ENCODE results near the gene MKNK2.

Gene MKNK2

DNA sequence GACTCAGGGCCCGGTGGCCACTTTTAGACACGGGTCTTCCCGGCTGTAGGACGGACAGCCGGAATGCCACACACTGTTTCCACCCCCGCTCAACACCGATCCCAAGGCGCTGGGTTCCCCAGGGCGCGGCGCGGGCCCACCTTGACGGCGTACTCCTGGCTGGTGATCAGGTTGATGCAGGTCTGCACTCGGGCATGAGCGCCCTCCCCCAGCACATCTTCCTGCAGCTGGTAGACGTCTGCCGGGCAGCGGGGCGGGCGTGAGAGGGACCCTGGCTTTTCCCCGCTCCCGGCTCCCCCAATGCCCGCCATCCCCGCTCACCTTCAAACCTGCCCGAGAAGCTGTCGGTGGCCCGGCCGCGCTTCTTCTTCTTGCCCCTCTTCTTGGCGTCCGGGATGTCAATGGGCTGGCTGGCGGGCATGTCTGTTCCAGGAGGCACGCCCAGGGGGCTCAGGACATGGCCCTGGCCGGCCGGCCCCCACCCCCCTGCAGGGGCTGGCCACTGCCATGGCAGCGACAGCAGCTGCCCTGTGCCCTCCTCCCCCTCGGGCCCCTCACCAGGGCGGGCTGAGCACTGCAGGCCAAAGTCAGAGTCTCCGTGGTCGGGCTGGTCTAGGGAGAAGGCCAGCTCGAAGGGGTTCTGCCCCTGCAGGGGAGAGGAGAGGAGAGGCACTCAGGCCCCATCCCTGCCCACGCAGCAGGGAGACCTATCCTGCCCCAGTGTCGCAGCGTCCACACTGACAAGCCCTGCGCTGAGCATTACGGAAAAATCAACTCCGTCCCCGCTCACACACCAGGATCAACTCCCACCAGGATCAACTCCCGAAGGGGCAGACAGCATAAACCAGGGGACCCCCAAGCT is 4.8 kb downstream of the MKNK2 start:
- TF ChIP-seq, protein P1, sequence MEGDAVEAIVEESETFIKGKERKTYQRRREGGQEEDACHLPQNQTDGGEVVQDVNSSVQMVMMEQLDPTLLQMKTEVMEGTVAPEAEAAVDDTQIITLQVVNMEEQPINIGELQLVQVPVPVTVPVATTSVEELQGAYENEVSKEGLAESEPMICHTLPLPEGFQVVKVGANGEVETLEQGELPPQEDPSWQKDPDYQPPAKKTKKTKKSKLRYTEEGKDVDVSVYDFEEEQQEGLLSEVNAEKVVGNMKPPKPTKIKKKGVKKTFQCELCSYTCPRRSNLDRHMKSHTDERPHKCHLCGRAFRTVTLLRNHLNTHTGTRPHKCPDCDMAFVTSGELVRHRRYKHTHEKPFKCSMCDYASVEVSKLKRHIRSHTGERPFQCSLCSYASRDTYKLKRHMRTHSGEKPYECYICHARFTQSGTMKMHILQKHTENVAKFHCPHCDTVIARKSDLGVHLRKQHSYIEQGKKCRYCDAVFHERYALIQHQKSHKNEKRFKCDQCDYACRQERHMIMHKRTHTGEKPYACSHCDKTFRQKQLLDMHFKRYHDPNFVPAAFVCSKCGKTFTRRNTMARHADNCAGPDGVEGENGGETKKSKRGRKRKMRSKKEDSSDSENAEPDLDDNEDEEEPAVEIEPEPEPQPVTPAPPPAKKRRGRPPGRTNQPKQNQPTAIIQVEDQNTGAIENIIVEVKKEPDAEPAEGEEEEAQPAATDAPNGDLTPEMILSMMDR (IDR thresholded peaks at IDR 0.05; ENCODE audit: borderline replicate concordance, control extremely low read depth, extremely low read depth, insufficient read depth, missing control alignments): no peak
- no peak for DNase-seq (ENCODE audit: low spot score)
- in situ Hi-C loops (cut with MboI; ENCODE audit: low sequenced_read_pairs, unreplicated experiment): no loop called here

DNA sequence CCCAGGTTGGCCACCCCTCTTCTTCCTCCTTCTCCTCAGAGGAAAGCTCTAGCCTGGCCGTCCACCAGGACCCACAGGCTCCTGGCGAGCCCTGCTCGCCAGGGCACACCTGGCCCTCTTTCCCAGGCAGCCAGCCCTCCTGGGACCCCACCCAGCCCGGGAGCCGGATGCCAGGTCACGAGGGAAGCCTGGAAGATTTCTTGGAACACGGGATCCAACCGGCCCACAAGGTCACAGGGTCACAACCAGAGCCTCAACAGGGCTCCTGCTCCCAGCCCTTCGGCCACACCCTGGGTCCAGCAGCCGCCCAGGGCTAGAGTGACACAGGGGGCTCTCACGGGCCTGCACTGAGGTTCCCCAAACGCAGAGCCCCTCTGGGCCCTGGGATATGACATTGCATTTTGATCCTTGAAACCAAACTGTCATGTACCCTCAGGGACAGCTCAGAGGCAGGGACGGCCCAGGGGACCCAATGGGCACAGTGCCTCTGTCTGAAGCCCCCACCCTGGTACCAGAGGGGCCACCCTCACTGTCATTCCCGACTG is 5.5 kb downstream of the MKNK2 start:
- TF ChIP-seq, protein P1 (IDR thresholded peaks at IDR 0.05; ENCODE audit: borderline replicate concordance, control extremely low read depth, extremely low read depth, insufficient read depth, missing control alignments): no peak
- DNase-seq (ENCODE audit: low spot score): no peak
- in situ Hi-C loops (cut with MboI; ENCODE audit: low sequenced_read_pairs, unreplicated experiment): no loop called here

GRCh38 chr19:2044709-2045500 is 6.1 kb downstream of the MKNK2 start:
- TF ChIP-seq, protein P1 (IDR thresholded peaks at IDR 0.05; ENCODE audit: borderline replicate concordance, control extremely low read depth, extremely low read depth, insufficient read depth, missing control alignments): no peak
- no peak for DNase-seq (ENCODE audit: low spot score)
- in situ Hi-C loops (cut with MboI; ENCODE audit: low sequenced_read_pairs, unreplicated experiment): no loop called here

DNA sequence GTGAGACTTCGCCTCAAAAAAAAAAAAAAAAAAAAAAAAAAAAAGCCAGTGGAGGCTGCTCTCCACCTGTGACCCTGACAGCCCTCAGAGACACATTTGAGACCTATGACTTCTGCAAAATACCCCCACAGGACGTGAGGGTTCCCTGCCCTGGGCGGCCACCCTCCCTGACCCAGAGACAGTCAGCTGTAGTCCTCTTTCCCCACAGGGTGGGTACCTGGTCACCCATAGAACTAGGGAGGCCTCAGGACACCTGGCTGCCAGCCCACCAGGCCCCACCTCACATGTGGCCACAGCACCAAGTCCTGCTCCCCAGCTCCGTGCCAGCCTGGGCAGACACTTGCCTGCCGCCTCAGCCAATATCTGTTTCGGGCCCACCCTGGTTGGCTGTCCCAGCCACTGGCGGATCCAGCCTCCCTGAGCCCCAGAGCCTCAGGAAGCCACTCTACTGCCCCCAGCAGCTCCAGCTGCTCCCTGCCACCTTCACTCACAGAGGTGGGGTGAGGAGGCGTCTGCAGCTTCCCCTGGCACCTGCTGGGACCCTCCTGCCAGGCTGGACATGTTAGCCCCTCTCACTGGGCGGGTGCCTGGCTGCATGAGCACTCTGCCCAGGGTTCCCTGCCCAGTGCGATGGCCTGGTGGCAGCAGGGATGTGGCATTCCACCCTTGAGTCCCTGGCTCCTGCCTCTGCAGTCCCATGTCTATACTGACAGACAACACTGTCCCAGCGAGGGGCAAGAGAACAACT is 6.9 kb downstream of the MKNK2 start:
- no peak for DNase-seq (ENCODE audit: low spot score)
- in situ Hi-C loops (cut with MboI; ENCODE audit: low sequenced_read_pairs, unreplicated experiment): no loop called here
- TF ChIP-seq, protein P1 (IDR thresholded peaks at IDR 0.05; ENCODE audit: borderline replicate concordance, control extremely low read depth, extremely low read depth, insufficient read depth, missing control alignments): no peak

DNA sequence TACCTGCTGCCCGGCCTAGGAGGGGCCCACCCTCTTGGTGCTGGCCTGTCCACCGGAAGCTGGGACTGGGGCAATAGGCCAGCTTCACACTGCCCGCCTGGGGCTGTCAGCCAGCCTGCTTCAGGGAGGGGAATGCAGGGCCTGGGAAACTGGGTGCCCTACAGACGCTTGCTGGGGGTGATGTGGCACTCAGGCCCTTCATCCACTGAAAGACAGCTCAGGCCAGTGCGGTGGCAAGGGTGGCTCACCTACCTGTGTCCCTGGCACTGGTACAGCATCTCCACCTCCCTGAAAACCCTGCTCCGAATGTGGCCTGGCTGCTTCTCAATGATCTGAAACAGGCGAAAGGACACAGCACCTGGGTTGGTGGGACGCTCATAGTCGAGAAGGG is 7.8 kb downstream of the MKNK2 start:
- DNase-seq (ENCODE audit: low spot score): no peak
- in situ Hi-C loops (cut with MboI; ENCODE audit: low sequenced_read_pairs, unreplicated experiment): no loop called here
- TF ChIP-seq, protein P1 (IDR thresholded peaks at IDR 0.05; ENCODE audit: borderline replicate concordance, control extremely low read depth, extremely low read depth, insufficient read depth, missing control alignments): no peak
